Umbilical cord (tissue), 2 donors: ENCODE measurements around the gene SH3RF2. TPM values are rescaled to one million over a fixed set of nuclear protein-coding genes. Genes with fewer than 3 reads are reported as not detected.
"Not testable (repeated sequence)": the region's sequence is repeated elsewhere in the genome, so short reads cannot be mapped to it uniquely, and the experiment has no call there.

Experiments
- DNase-seq: peaks from one replicate; pipeline ENCODE4 v3.0.0-alpha.2; 2015; ENCODE audit warnings: low spot score
- total RNA-seq: library from RNA; depleted of rRNA; stranded (reverse); fragments of >200 nt; gene quantifications from one replicate; pipeline ENCODE4 v1.2.3, GENCODE V29; 2014; ENCODE audit warnings: low replicate concordance; ENCODE audit not compliant: insufficient read depth

Gene SH3RF2
- total RNA-seq, 1 donor from 2014 or later, result 4.8 TPM

DNA sequence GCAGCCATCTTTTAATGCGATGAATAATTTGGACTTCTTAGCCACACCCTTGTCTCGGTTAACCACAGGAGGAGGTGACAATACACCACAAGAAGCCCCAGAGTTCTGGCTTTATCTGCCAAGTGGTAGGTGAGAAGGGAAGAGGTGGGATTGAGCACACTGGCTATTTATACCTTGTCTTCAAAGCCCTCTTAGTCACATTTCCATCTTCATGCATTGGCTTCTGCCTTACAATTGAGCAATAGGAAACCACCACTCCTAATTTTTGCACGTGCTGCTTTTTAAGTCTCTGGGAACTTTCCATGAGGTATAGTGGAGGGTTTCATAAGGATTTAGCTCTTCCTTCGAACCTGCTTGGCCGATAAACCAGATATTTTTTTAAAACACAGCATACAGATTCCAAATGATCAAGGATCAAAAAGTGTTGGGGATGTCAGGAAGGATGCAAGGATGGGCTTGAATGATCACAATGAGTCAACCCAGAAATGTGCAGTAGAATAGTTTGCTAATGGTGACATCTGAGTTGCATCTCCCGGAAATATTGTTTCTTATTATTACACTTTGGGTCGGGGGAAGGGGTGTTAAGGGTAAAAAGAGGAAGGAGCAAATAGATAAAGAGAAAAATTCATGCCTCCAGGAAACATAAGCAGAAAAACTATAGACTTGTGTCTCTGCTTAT lies 143.5 kb downstream of the SH3RF2 start:
- DNase-seq, result no peak

DNA sequence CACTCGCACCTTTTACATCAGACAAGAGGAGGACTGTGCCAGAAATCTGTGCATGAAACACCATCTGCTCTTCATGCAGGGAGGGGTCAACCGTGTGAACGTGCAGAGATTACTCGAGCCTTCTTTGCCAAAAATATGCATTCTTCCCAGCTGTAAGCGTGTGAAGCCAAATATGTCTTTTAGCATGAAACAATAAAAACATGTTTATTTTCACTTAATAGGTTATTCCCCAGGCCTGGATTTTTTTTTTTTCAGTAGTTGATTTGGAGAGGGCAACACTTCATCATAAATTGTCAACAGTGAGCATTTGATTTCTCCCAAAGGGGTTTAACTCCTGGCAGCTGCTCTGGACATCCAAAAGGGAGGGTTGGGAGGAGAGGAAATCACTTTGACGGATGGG lies 145.2 kb downstream of the SH3RF2 start:
- peak; percentile 24 for DNase-seq

- DNase-seq, result no peak
Measured at GRCh38 chr5:146082798-146083197, 146.4 kb downstream of the SH3RF2 start.

- DNase-seq, result no peak
Measured at GRCh38 chr5:146084376-146084775, 148.0 kb downstream of the SH3RF2 start.

GRCh38 chr5:146088098-146088497 lies 151.7 kb downstream of the SH3RF2 start:
- no peak for DNase-seq

DNA sequence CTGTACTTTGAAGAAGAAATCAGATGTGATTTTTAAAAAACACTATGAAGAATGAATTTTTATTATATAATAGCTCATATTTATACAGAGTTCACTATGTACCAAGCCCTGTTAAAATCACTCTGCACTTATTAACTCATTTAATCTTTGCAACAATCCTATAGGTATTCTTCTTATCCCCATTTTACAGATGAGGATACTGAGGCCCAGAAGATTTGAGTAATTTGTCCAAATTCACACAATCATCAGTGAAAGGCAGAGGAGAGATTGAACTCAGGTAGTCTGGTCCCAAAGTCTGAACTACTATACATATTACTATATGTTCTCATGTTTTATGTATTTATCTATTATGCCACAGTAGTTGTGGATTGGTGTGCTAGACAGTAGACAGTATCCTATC lies 152.9 kb downstream of the SH3RF2 start:
- no peak for DNase-seq

GRCh38 chr5:146091881-146092280 lies 155.5 kb downstream of the SH3RF2 start:
- no peak for DNase-seq

GRCh38 chr5:146098047-146098446 lies 161.7 kb downstream of the SH3RF2 start:
- DNase-seq, result no peak

DNA sequence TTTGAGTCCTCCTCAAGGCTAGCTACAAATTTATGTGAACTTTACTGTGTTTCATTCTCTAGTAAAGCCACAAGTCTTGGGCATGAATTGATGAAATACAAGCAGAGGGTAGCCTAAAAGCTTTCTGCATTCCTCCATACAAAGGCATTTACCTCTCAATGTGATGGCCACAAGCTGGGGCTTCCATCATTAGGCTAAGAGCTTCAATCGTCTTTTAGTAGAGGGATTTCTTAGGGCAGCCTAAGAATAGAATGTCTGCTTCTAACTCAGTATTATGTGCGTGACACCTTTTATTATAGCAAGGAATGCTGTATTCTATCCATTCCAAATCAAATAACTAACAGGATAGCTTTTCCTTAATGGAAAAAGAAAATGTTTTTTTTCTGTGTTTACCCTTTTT lies 165.3 kb downstream of the SH3RF2 start:
- DNase-seq, result no peak

DNA sequence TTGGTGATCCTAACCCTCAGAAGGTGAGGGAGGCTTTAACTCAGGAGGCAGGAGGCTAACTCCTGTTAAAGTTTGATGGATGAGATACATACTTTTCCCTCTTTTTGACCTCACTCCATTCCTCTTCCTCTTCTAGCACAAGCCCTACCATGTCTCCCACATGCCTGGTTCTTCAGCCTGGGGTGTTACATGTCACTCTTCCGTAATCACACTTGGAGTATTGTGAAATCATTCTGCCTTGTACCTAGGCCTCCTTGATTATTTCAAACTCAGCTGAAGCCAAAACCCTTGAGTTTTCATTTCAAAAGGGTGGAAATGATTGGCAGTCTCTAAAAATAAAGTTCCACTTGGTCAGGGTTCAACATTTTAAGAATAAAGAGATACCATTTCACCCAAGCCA lies 167.2 kb downstream of the SH3RF2 start:
- no peak for DNase-seq

DNA sequence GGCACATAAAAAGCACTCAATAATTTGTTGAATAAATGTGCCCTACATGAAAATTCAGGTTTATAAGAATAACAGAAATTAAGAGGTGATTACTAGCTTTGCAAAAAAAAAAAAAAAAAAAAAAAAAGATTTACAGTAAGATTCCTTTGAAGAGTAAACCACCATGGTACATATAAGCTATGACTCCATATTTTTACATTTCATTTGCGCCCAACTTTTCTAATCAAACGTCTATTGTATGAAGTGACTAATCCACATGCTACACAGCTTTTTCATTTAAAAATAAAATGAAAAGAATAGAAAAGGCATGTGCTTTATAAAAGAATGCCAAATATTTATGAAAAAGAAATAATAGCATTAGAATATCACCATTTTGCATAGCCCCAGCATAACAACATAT lies 169.1 kb downstream of the SH3RF2 start, which contains the start of gene PLAC8L1:
Gene PLAC8L1, minus strand, starts transcription at position 101 of the 400 bp plus-strand sequence. CDS start 1,266 bp downstream, outside the sequence.
- no peak for DNase-seq

- DNase-seq, result peak; percentile 68
Measured at GRCh38 chr5:146107901-146108300, 171.5 kb downstream of the SH3RF2 start.

DNA sequence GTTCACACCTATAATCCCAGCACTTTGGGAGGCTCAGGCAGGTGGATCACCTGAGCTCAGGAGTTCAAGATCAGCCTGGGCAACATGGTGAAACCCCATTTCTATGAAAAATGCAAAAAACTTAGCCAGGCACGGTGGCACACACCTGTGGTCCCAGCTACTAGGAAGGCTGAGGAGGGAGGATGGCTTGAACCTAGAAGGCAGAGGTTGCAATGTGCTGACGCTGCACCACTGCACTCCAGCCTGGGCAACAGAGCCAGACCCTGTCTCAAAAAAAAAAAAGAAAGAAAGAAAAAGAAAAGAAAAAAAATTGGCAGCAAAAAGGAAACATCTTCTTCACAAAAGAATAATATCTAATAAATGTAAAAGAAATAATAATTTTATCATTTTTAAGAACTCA lies 172.5 kb downstream of the SH3RF2 start:
- not testable (repeated sequence) for DNase-seq

GRCh38 chr5:146109379-146109778 lies 173.0 kb downstream of the SH3RF2 start:
- no peak for DNase-seq

- DNase-seq, result no peak
Measured at GRCh38 chr5:146111409-146111808, 175.0 kb downstream of the SH3RF2 start.

DNA sequence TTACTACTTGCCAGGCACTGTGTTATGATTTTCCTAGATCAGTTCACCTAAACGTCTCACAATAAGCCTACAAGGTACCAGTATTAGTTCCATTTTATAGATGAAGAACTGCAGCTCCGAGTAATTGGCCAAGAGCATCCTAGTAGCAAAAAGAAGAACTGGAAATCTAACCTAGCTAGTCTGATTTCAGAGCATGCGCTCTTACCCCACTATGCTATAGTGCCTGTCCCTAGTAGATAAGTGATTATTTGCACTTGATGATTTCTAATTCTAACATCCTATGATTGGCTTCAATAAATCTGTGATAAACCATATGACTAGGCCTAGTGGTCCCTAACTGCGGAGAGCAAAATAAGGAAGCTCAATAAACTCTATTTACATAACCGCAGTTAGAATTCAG lies 176.1 kb downstream of the SH3RF2 start:
- no peak for DNase-seq

Other genes with a start within 250 kb of the SH3RF2 start
- 64.8 TPM for gene PRELID2, start 101.2 kb upstream of the SH3RF2 start, total RNA-seq
- gene GRXCR2, start 63.6 kb upstream of the SH3RF2 start, total RNA-seq, result not detected
- gene PLAC8L1, start 169.0 kb downstream of the SH3RF2 start, total RNA-seq, result not detected
- 53.7 TPM for gene LARS1, start 246.1 kb downstream of the SH3RF2 start, total RNA-seq